HG02798 (cell line): ENCODE results near the gene EXOC3.
"Not testable (repeated sequence)": the region's sequence is repeated elsewhere in the genome, so short reads cannot be mapped to it uniquely, and the experiment has no call there.

Experiments
- ATAC-seq: cut with Tn5 transposase; IDR thresholded peaks from one replicate; pipeline ENCODE4 v1.9.1; 2021; ENCODE audit warnings: mild to moderate bottlenecking; ENCODE audit not compliant: unreplicated experiment, poor library complexity

EXOC3 gene

GRCh38 chr5:497090-497700 is 54.2 kb downstream of the EXOC3 start:
- no peak for ATAC-seq

GRCh38 chr5:497871-498509 is 55.0 kb downstream of the EXOC3 start:
- ATAC-seq: no peak

DNA sequence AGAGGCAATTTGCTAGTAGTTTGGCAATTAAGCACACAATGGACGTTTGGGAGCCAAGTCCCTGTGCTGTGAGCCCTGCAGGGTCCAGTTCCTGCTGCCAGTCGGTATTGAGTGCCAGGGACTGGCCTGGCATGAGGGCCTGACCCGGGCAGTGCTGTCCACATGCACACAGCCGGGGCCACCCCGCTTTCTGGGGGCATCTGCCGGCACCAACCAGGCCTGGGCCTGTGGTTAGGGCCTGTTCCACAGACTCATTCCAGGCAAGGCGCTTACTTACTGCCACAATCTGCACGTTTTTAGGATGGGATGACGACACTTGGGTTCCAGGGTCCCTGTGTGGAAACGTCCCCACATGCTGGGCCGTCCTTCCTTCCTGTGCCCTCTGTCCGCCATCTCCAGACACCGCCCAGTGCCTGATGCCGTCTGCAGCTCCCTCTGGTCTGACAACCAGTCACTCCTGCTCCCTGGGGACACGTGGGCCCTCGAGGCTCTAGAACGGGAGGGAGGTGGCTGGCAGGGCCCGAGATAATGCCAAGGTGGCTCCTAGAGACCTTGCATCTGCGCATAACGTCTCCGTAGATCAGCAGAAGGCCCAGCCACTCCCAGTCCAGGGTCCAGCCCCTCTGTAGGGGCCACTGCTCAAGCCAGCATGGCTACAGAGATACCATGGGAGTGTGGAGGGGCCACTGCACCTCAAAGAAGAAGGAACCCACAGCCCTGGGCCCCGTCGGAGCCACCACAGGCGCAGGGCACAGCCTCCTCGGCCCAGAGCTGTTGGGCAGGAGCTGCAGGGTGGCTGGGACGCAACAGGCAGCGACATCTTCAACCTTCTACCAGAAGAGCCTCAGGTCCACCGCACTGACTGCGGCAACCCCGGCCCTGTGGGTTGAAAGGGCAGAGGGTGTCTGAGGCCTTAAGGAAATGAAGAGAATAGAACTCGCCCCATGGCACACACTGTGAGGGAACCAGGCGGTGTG is 56.5 kb downstream of the EXOC3 start:
- ATAC-seq: no peak

DNA sequence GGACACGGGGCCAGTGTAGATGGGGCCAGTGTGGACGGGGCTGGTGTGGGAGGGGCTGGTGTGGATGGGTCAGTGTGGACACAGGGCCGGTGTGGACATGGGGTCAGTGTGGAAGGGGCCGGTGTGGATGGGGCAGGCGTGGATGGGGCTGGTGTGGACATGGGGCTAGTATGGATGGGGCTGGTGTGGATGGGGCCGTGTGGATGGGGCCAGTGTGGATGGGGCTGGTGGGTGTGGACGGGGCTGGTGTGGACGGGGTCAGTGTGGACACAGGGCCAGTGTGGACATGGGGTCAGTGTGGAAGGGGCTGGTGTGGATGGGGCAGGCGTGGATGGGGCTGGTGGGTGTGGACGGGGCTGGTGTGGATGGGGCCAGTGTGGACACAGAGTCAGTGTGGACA is 57.5 kb downstream of the EXOC3 start:
- no peak for ATAC-seq

GRCh38 chr5:501105-501830 is 58.3 kb downstream of the EXOC3 start:
- no peak for ATAC-seq

GRCh38 chr5:501831-502184 is 58.8 kb downstream of the EXOC3 start:
- ATAC-seq: no peak

DNA sequence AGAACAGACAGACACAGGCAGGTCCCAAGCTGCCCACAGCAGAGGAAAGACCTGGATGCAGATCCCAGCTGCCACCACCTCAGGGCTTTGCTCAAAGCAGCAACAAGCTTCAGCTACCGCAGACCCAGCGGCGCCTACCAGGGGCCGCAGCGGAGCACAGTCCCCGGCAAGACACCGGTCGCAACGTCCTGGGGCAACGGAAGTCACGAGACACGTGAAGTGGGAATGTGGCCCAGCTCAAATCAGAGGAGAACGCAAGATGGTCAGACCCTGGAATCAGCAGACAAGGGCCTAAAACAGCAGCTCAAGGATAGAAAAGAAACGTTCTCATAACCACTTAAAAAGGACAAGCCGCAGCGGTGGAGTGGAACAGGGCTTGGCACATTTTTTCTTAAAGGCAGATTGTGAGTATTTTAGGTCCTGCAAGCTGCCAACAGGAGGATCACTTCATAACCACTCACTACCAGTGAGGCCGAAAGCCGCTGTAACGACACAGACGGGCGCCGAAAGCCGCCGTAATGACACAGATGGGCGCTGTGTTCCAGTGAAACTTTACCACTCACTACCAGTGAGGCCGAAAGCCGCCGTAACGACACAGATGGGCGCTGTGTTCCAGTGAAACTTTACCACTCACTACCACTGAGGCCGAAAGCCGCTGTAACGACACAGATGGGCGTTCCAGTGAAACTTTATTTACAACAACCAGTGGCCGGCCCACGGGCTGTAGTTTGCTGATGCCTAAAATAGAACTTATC is 59.5 kb downstream of the EXOC3 start:
- ATAC-seq: no peak

DNA sequence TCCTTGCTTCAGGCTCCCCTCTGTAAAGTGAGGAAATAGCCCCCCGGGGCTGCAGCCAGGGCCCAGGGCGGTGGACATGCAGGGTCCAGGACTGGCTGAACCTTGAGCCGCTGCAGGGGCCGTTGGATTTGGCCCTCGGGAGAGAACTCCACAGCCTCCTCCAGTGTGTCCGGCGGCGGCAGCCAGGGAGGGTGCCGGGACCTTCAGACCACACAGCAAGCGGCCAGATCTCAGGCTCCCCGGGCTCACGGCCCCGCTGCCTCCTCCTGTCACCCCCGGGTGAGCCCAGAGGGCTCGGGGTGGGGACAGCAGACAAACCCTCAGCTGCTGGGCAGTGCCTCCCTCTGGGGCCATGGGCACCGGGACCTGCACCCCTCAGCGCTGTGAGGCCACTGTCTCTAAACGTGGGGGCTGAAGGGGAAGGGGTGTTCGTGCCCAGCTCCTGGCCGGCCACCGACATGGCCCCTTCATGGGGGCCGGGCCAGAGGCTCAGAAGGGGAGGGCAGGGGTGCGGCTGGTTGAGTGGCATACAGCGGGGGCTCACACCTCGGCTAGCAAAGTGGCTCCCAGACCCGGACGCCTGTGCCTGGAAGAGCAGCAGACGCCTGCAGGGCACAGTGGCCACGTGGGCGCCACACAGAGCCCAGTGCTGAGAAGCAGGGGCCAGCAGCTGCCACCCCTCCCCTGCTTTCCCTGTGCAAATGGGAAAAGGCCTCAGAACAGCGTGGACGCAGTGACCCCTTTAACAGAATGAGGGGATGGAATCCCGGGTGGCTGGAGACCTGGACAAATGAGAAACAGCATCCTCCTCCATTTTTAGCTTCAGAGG is 61.6 kb downstream of the EXOC3 start:
- no peak for ATAC-seq

- ATAC-seq: no peak
These were observed 63.1 kb downstream of the EXOC3 start for GRCh38 chr5:505951-506525.

DNA sequence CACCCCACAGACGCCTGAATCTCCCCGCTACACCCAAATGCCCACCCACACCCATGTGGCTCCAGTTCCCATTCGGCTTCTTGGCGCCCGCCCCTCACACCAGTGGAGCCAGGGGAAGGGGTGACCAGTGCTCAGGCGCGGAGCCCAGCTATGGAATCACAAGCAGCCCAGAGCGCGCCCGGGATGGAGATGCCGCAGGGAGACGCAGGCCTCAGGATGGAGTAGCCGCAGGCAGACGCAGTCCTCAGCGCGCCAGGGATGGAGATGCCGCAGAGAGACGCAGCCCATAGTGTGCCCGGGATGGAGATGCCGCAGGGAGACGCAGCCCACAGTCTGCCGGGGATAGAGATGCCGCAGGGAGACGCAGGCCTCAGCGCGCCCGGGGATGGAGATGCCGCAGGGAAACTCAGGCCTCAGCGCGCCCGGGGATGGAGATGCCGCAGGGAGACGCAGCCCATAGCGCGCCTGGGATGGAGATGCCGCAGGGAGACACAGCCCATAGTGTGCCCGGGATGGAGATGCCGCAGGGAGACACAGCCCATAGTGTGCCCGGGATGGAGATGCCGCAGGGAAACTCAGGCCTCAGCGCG is 65.1 kb downstream of the EXOC3 start:
- not testable (repeated sequence) for ATAC-seq

GRCh38 chr5:509611-510185 is 66.7 kb downstream of the EXOC3 start:
- no peak for ATAC-seq

GRCh38 chr5:510521-510920 is 67.5 kb downstream of the EXOC3 start:
- ATAC-seq: no peak

DNA sequence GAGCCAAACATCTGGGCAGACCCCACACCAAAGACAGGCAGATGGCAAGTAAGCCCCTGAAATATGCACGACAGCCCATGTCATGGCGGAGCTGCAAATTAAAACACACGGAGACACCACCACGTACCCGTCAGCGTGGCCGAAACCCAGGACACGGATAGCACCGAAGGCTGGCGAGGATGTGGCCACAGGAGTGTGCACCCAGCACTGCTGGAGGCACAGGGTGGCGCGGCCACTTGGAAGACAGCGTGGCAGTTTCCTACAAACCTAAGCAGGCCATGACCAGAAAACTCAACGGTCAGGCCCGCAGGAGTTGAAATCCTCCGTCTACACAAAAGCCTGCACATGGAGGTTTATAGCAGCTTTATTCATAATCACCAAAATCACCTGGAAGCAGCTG is 68.5 kb downstream of the EXOC3 start:
- ATAC-seq: no peak

DNA sequence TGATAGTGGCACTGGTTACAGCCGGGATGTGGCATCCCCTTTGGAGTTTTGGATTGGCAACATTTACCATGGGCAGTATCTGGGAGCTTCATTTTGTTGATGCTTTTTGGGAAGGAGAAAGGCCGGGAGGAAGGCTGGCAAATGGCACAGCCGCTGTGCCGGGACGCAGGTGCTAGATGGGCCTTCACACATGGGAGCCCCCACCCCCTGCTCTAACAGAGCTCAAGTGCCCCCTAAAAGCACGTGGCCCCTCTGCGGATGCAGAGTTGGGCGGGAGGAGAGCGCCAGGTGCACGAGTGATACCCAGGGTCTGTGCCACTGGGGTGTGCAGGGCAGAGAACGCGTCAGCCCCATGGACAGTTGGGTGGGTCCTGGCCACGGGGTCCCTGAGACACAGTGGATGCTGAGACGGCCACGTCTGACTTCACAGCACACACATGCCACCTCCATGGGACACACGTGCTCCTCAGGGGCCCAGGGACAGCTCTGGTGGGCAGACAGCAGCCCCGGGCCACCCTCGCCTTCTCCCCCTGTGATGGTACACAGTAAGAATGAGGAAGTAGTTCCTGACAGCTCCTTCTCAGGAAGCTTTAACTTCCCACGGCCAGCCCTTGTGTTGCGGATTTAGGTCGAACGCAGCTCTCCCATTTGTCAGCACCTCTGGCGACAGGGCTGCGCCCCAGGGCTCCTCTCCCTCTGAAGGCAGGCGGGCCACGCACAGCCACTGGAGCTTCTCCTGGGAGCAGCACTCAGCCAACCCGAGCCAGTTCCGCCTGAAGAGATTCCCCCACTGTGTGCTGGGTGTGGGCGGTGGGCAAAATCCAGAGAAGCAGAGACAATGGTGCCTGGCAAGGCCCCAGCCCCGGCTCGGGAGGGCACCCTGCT is 70.5 kb downstream of the EXOC3 start:
- ATAC-seq: no peak

DNA sequence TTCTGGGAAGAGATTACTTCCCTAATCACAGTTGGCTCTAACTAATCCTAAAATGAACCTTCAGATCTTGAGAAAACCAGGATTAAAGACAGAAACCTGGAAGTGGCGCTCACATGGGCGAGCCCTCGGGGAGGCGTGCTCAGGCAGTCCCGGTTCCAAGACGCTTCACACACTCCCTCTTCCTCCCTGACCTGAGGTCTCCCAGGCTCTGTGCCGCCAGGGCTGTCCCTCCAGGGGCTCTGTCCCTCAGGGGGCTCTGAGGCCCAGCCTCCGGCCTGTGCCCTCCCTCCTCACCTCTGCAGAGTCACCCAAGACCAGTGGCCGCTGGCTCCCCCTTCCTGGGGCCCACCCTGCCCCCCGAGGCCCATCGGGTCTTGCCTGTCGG is 71.1 kb downstream of the EXOC3 start:
- no peak for ATAC-seq

DNA sequence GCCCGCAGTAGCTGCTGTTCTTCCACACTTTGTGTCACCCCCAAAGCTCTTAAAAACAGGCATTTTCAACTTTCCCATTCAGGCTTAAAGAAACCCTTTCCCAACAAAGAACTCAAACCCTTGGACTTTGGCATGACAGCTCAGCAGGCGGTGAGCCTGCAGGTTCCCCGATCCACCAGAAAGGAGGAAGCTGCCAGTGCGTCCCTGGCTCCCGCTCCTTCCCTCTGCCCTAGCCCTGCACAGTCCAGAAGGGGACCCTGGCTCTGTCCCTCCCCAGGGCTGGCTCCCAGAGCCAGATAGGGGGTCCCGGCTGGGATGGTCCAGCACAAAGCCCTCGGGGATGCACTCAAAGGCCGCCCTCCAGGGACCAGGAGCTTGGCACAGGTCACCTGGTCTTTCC is 71.7 kb downstream of the EXOC3 start:
- no peak for ATAC-seq

DNA sequence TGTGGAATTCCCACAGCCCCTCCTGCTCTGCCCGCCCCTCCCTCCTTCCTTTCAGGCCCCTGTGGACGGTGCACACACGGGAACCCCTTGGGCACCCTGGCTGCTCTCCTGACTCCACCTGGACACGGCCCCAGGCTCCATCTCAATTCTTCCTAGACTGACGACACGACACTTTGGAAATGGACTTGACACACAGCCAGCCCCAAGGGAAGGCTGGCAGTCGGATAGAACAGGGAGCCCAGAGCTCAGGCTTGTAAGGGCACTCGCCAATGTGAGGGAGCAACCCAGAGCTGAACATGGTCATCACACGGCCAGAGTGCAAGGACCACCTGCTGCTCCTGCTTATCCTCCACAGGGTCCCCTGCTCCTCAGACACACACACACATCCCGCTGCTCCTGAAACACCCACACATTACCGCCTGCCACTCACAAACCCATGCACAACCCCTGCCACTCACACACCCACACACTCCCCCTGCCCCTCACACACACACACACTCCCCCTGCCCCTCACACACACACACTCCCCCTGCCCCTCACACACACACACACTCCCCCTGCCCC is 72.4 kb downstream of the EXOC3 start:
- ATAC-seq: no peak
